A549 (cell line): ENCODE measurements around the gene SCUBE1. TPM values are rescaled to one million over a fixed set of nuclear protein-coding genes. Genes with fewer than 3 reads are reported as not detected.

Source experiments
- ATAC-seq, 2 experiments: fragments of 200-7000 bp in 1 of 2; fragments of >200 bp in 1 of 2; cut with Nextera tagmentation in 1 of 2; cut with Tn5 transposase in 1 of 2; 3 replicates each; pipeline versions ENCODE4 v1.8.0 to v1.9.1; 2018 to 2020; ENCODE audit warnings: mild to moderate bottlenecking in 1 of 2, moderate library complexity in 1 of 2
- CTCF ChIA-PET: fragments of 300-600 bp; sonication (Branson Sonifier 250); formaldehyde crosslinking; extraction: SDS; loops from one replicate; lab custom pipeline; 2021; ENCODE audit warnings: antibody characterized with exemption, inconsistent platforms; lab: Yijun Ruan, JAX
- POLR2A ChIA-PET: fragments of 350-600 bp; formaldehyde crosslinking; extraction: SDS; loops from one replicate; lab custom pipeline; 2021; ENCODE audit warnings: antibody characterized with exemption, inconsistent platforms; lab: Yijun Ruan, JAX
- DNase-seq, 2 experiments: peaks; one replicate each; pipeline versions ENCODE4 v3.0.0 to v3.0.0-alpha.2; 2011 to 2016; ENCODE audit warnings: low read depth in 1 of 2, low spot score in 1 of 2
- FAIRE-seq: peaks from 2 replicates; lab custom pipeline; 2011; peaks lifted over from hg19 to GRCh38; lab: Jason Lieb, UNC
- H3K27ac ChIP-seq, 2 experiments: fragments of >200 bp; sonication (Bioruptor Twin); formaldehyde crosslinking; 3 replicates each; pipeline ENCODE4 v1.5.1; 2016 to 2017
- H3K4me1 ChIP-seq: fragments of >200 bp; sonication (Bioruptor Twin); formaldehyde crosslinking; 3 replicates; pipeline ENCODE4 v1.6.1; 2016
- H3K4me2 ChIP-seq: fragments of >200 bp; sonication (Bioruptor Twin); formaldehyde crosslinking; 3 replicates; pipeline ENCODE4 v1.6.1; 2016
- H3K4me3 ChIP-seq: fragments of >200 bp; sonication (Bioruptor Twin); formaldehyde crosslinking; 3 replicates; pipeline ENCODE4 v1.5.1; 2016
- H3K9me3 ChIP-seq: fragments of >200 bp; sonication (Bioruptor Twin); formaldehyde crosslinking; 3 replicates; pipeline ENCODE4 v1.6.1; 2016
- BHLHE40 ChIP-seq: IDR thresholded peaks from 2 replicates; pipeline ENCODE4 v1.6.1; 2012; ENCODE audit warnings: low read depth, low read length, inconsistent platforms
- CBX8 ChIP-seq: fragments of 200-600 bp; sonication (generic); IDR thresholded peaks from 2 replicates; pipeline ENCODE4 v1.6.1; 2016
- EHF ChIP-seq: fragments of 250-450 bp; sonication (Bioruptor Pico); IDR thresholded peaks from 2 replicates; pipeline ENCODE4 v1.5.0; 2020; ENCODE audit warnings: mild to moderate bottlenecking
- FOSB ChIP-seq: fragments of 250-450 bp; sonication (Bioruptor Pico); IDR thresholded peaks from 2 replicates; pipeline ENCODE4 v1.5.0; 2020; ENCODE audit warnings: mild to moderate bottlenecking, moderate library complexity
- GATA3 ChIP-seq: IDR thresholded peaks from 2 replicates; pipeline ENCODE4 v1.6.1; 2012; ENCODE audit warnings: borderline replicate concordance
- HDAC2 ChIP-seq: fragments of 200-600 bp; sonication (generic); IDR thresholded peaks from 2 replicates; pipeline ENCODE4 v1.6.1; 2016
- HOXA7 ChIP-seq: fragments of 250-450 bp; sonication (Bioruptor Pico); IDR thresholded peaks from 2 replicates; pipeline ENCODE4 v1.5.0; 2020; ENCODE audit warnings: mild to moderate bottlenecking, moderate library complexity
- HOXB13 ChIP-seq: fragments of 250-450 bp; sonication (Bioruptor Pico); IDR thresholded peaks from 2 replicates; pipeline ENCODE4 v1.5.0; 2020; ENCODE audit warnings: low read depth, mild to moderate bottlenecking, moderate library complexity
- JUN ChIP-seq, 2 experiments: fragments of >200 bp; sonication (Bioruptor Twin); formaldehyde crosslinking; IDR thresholded peaks; 2 replicates in 1 of 2; 3 replicates in 1 of 2; pipeline ENCODE4 v1.6.1; 2016 to 2017
- JUNB ChIP-seq: fragments of >200 bp; sonication (Bioruptor Twin); formaldehyde crosslinking; IDR thresholded peaks from 2 replicates; pipeline ENCODE4 v1.6.1; 2016
- KDM5A ChIP-seq: fragments of 200-600 bp; sonication (generic); IDR thresholded peaks from 2 replicates; pipeline ENCODE4 v1.6.1; 2016; ENCODE audit warnings: antibody characterized with exemption, mild to moderate bottlenecking
- MAFK ChIP-seq: fragments of 450-650 bp; IDR thresholded peaks from 2 replicates; pipeline ENCODE4 v1.6.1; 2014; ENCODE audit not compliant: partially characterized antibody
- NFE2L2 ChIP-seq: fragments of 150-350 bp; conservative IDR thresholded peaks from 2 replicates; pipeline ENCODE4 v1.6.1; 2014; ENCODE audit warnings: low read length
- NPAS2 ChIP-seq: fragments of 250-450 bp; sonication (Bioruptor Pico); IDR thresholded peaks from 2 replicates; pipeline ENCODE4 v1.8.0; 2022; ENCODE audit warnings: mild to moderate bottlenecking, moderate library complexity, borderline replicate concordance
- PHF8 ChIP-seq: fragments of 200-600 bp; sonication (generic); IDR thresholded peaks from 2 replicates; pipeline ENCODE4 v1.6.1; 2016; ENCODE audit warnings: low read depth, mild to moderate bottlenecking, antibody characterized with exemption, moderate library complexity, borderline replicate concordance
- POLR2A ChIP-seq: IDR thresholded peaks from 2 replicates; pipeline ENCODE4 v1.6.1; 2012; ENCODE audit warnings: mild to moderate bottlenecking, low read length
- SREBF2 ChIP-seq: fragments of 450-650 bp; IDR thresholded peaks from 2 replicates; pipeline ENCODE4 v1.6.1; 2014; ENCODE audit warnings: mild to moderate bottlenecking, moderate library complexity
- TFCP2L1 ChIP-seq: fragments of 250-450 bp; sonication (Bioruptor Pico); IDR thresholded peaks from 2 replicates; pipeline ENCODE4 v1.5.0; 2021; ENCODE audit warnings: mild to moderate bottlenecking
- TP53 ChIP-seq: fragments of 250-450 bp; sonication (Bioruptor Pico); IDR thresholded peaks from 2 replicates; pipeline ENCODE4 v1.5.0; 2021; ENCODE audit warnings: mild to moderate bottlenecking, moderate library complexity
- USF2 ChIP-seq: fragments of 450-650 bp; IDR thresholded peaks from 2 replicates; pipeline ENCODE4 v1.6.1; 2014; ENCODE audit warnings: antibody characterized with exemption
- ZC3H11A ChIP-seq: fragments of 450-650 bp; IDR thresholded peaks from 2 replicates; pipeline ENCODE4 v1.6.1; 2014; ENCODE audit warnings: antibody characterized with exemption, mild to moderate bottlenecking
- ZNF302 ChIP-seq: fragments of 250-450 bp; sonication (Bioruptor Pico); IDR thresholded peaks from 2 replicates; pipeline ENCODE4 v1.9.0; 2021; ENCODE audit warnings: inconsistent platforms, mild to moderate bottlenecking, moderate library complexity
- WGBS: methylation state at CpG from one replicate; pipeline ENCODE4 v1.1.6; 2017; ENCODE audit errors: missing lambda C conversion rate; 5-methylcytosine and 5-hydroxymethylcytosine counted together
- polyA plus RNA-seq, 4 experiments: library from polyadenylated mRNA; depleted of rRNA in 3 of 4; stranded (reverse); fragments of >200 nt; fragmentation: RNase III in 1 of 4; extraction: RNeasy Plus Mini Kit Qiagen cat#74134 plus additional on column Dnase treatment in 1 of 4; gene quantifications; 2 replicates in 3 of 4; 3 replicates in 1 of 4; pipeline ENCODE4 v1.2.3, GENCODE V29; 2011 to 2017
- TF ChIP-seq, protein P1 (sequence below): fragments of 250-450 bp; sonication (Bioruptor Pico); IDR thresholded peaks from 2 replicates; pipeline ENCODE4 v1.5.0; 2021; ENCODE audit warnings: mild to moderate bottlenecking, moderate library complexity, borderline replicate concordance
- TF ChIP-seq, protein P2 (sequence below): IDR thresholded peaks from 2 replicates; pipeline ENCODE4 v1.6.1; 2012; ENCODE audit warnings: low read depth, borderline replicate concordance
- TF ChIP-seq, protein P3 (sequence below): fragments of >200 bp; sonication (Bioruptor Twin); formaldehyde crosslinking; IDR thresholded peaks from 3 replicates; pipeline ENCODE4 v1.5.1; 2016

SCUBE1 gene
- polyA plus RNA-seq, 2 of the 4 experiments (the other 2 are of a cell fraction) = 0.01 to 0.12 TPM

GRCh38 chr22:43176090-43176489 is 167.1 kb downstream of the SCUBE1 start:
- H3K9me3 ChIP-seq = no peaks in the 10 kb centered on the region
- ChIA-PET CTCF (interaction anchor here (0.6 kb wide), 1 partner anchor 616 kb away, joined by 3 read pairs; no protein-coding TSS in a partner anchor), POLR2A (no interaction called here)
- DNase-seq = no peak
- H3K27ac ChIP-seq = no peak overlapping the region
- no peak overlapping the region for H3K4me3 ChIP-seq
- H3K4me2 ChIP-seq = no peak overlapping the region
- WGBS = 84% methylated on average over 9 of the region's 15 CpGs
- no peaks in the 10 kb centered on the region for H3K4me1 ChIP-seq
- no peak for FAIRE-seq
- no peak for TF ChIP-seq POLR2A
- TF ChIP-seq JUNB = no peak
- TF ChIP-seq, protein P1, sequence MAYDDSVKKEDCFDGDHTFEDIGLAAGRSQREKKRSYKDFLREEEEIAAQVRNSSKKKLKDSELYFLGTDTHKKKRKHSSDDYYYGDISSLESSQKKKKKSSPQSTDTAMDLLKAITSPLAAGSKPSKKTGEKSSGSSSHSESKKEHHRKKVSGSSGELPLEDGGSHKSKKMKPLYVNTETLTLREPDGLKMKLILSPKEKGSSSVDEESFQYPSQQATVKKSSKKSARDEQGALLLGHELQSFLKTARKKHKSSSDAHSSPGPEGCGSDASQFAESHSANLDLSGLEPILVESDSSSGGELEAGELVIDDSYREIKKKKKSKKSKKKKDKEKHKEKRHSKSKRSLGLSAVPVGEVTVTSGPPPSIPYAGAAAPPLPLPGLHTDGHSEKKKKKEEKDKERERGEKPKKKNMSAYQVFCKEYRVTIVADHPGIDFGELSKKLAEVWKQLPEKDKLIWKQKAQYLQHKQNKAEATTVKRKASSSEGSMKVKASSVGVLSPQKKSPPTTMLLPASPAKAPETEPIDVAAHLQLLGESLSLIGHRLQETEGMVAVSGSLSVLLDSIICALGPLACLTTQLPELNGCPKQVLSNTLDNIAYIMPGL (CRISPR knock-in tag) = no peak
- TF ChIP-seq JUN (IDR thresholded peaks at IDR 0.05) = no peak
- no peak for TF ChIP-seq PHF8
- TF ChIP-seq, protein P2, sequence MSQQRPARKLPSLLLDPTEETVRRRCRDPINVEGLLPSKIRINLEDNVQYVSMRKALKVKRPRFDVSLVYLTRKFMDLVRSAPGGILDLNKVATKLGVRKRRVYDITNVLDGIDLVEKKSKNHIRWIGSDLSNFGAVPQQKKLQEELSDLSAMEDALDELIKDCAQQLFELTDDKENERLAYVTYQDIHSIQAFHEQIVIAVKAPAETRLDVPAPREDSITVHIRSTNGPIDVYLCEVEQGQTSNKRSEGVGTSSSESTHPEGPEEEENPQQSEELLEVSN = no peak
- TF ChIP-seq KDM5A = no peak
- TF ChIP-seq FOSB (CRISPR knock-in tag) = no peak
- TF ChIP-seq EHF = no peak
- no peak for TF ChIP-seq HDAC2
- TF ChIP-seq SREBF2 = no peak
- TF ChIP-seq, protein P3, sequence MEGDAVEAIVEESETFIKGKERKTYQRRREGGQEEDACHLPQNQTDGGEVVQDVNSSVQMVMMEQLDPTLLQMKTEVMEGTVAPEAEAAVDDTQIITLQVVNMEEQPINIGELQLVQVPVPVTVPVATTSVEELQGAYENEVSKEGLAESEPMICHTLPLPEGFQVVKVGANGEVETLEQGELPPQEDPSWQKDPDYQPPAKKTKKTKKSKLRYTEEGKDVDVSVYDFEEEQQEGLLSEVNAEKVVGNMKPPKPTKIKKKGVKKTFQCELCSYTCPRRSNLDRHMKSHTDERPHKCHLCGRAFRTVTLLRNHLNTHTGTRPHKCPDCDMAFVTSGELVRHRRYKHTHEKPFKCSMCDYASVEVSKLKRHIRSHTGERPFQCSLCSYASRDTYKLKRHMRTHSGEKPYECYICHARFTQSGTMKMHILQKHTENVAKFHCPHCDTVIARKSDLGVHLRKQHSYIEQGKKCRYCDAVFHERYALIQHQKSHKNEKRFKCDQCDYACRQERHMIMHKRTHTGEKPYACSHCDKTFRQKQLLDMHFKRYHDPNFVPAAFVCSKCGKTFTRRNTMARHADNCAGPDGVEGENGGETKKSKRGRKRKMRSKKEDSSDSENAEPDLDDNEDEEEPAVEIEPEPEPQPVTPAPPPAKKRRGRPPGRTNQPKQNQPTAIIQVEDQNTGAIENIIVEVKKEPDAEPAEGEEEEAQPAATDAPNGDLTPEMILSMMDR = no peak
- no peak for TF ChIP-seq HOXA7
- TF ChIP-seq TFCP2L1 = no peak
- TF ChIP-seq HOXB13 = no peak
- TF ChIP-seq TP53 = no peak
- no peak for TF ChIP-seq NPAS2
- no peak for ATAC-seq

DNA sequence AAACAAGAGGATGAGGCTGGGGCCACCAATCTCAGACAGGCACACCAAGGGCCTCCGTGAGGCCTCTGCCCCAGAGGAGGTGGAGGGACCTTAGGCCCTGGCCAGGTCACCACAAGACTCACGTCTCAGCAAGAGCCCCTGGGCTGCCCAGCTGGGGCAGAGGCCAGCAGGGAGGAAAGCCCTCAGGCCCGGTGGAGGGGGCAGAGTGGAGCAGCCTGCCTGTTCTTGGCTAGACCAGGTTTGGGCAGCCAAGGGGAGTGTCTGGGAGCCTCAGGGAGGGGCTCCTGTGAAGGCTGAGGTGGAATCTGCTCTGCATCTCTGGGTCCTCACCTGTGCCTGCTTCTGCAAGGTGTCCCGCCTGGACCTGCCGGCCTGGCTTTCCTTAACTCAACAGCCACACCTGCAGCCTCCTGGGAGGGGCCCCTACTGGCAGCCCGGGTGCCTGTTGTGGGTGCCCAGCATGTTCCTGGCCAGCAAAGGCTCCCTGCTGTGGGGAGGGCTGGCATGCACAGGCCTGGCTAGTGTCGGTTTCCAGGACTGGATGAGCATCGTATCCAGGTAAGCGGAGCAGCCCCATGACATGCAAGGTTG is 168.1 kb downstream of the SCUBE1 start:
- Histone ChIP-seq H3K4me3 (no peak overlapping the region), H3K4me2 (no peak overlapping the region), H3K4me1 (no peaks in the 10 kb centered on the region), H3K27ac (no peak overlapping the region), H3K9me3 (no peaks in the 10 kb centered on the region)
- ChIA-PET CTCF (no interaction called here), POLR2A (no interaction called here)
- 93% methylated on average over 7 of the region's 9 CpGs for WGBS
- DNase-seq (no peak), FAIRE-seq (no peak), ATAC-seq (no peak)
- TF ChIP-seq BHLHE40 (no peak), HOXA7 (no peak), GATA3 (no peak), USF2 (no peak), ZNF302 (CRISPR knock-in tag) (no peak), ZC3H11A (no peak), CBX8 (no peak), NFE2L2 (no peak), MAFK (no peak)
- TF ChIP-seq, protein P2 = no peak
- TF ChIP-seq, protein P1 (CRISPR knock-in tag) = no peak
- TF ChIP-seq, protein P3 = no peak
